ENCODE results near the gene SMAGP. TPM values are rescaled to one million over a fixed set of nuclear protein-coding genes. Genes with fewer than 3 reads are reported as not detected.
"Not testable (repeated sequence)": the region's sequence is repeated elsewhere in the genome, so short reads cannot be mapped to it uniquely, and the experiment has no call there.

The SMAGP gene
- total RNA-seq, 4 donors from 2014 or later, result 1.7 to 3.5 (median 2.5) TPM

DNA sequence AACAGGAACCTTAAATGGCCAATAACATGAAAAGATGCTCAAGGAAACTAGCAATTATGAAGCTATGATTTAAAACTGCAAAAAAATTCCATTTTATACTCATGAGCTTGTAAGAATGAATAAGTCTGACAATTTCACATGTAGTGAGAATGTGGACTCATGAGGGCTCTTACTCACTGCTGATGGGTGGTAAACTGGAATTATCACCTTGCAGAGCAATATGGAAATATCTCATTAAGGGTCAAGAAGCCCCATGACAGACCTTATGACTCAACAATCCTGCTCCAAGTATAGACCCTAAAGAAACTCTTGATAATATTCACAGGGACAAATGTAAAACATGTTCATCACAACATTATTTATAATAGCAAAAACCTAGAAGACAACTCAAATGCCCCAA, 23.5 kb upstream of the SMAGP start:
- Histone ChIP-seq H3K27me3 (no peaks in the 10 kb centered on the region), H3K36me3 (no peaks in the 10 kb centered on the region), H3K4me1 (no peaks in the 10 kb centered on the region), H3K4me3 (no peak overlapping the region), H3K9me3 (no peaks in the 10 kb centered on the region), H3K27ac (no peak overlapping the region)
- no peak for TF ChIP-seq POLR2A (IDR thresholded peaks at IDR 0.05)
- TF ChIP-seq, protein P1, sequence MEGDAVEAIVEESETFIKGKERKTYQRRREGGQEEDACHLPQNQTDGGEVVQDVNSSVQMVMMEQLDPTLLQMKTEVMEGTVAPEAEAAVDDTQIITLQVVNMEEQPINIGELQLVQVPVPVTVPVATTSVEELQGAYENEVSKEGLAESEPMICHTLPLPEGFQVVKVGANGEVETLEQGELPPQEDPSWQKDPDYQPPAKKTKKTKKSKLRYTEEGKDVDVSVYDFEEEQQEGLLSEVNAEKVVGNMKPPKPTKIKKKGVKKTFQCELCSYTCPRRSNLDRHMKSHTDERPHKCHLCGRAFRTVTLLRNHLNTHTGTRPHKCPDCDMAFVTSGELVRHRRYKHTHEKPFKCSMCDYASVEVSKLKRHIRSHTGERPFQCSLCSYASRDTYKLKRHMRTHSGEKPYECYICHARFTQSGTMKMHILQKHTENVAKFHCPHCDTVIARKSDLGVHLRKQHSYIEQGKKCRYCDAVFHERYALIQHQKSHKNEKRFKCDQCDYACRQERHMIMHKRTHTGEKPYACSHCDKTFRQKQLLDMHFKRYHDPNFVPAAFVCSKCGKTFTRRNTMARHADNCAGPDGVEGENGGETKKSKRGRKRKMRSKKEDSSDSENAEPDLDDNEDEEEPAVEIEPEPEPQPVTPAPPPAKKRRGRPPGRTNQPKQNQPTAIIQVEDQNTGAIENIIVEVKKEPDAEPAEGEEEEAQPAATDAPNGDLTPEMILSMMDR (IDR thresholded peaks at IDR 0.05 in 4 of 5, conservative IDR thresholded peaks at IDR 0.05 in 1 of 5), result no peak
- in situ Hi-C loops (cut with MboI; ENCODE audit: low sequenced_read_pairs in 4 of 4), result no loop called here
- DNase-seq (no peak), ATAC-seq (no peak)
- intact Hi-C loops (cut with DNase I; ENCODE audit: low total_unique reads), result no loop called here

GRCh38 chr12:51291603-51292513, 21.6 kb upstream of the SMAGP start:
- H3K36me3 ChIP-seq; H3K27me3 ChIP-seq; H3K4me1 ChIP-seq; H3K9me3 ChIP-seq; H3K27ac ChIP-seq; H3K4me3 ChIP-seq; in situ Hi-C loops (cut with MboI; ENCODE audit: low sequenced_read_pairs in 4 of 4); ATAC-seq; intact Hi-C loops (cut with DNase I; ENCODE audit: low total_unique reads): not testable (repeated sequence)
- DNase-seq, result peak in 1 of 2 donors; percentile 31

DNA sequence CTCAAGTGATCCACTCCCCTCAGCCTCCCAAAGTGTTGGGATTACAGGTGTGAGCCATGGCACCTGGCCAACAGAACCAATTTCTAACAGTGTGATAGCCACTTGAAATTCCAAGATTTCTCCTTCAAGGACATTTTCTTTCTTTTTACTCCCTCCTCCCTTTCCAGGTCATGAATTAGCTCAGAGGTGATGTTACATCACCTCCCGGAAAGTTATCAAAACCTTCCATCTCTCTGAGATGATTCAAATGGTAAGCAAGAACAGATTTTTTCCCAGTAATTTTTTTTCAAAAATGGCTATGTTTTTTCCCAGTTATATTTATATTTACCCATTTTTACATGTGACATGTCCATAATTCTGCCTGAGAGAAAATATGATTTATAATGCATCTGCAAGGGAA, 15.6 kb upstream of the SMAGP start:
- H3K4me3 ChIP-seq, result no peak overlapping the region
- no peaks in the 10 kb centered on the region for H3K4me1 ChIP-seq
- in situ Hi-C loops (cut with MboI; ENCODE audit: low sequenced_read_pairs in 4 of 4) (no loop called here), intact Hi-C loops (cut with DNase I; ENCODE audit: low total_unique reads) (no loop called here)
- H3K9me3 ChIP-seq, result no peaks in the 10 kb centered on the region
- ATAC-seq, result no peak
- TF ChIP-seq, protein P1 (IDR thresholded peaks at IDR 0.05 in 4 of 5, conservative IDR thresholded peaks at IDR 0.05 in 1 of 5), result no peak
- no peak for TF ChIP-seq POLR2A (IDR thresholded peaks at IDR 0.05)
- H3K27me3 ChIP-seq, result no peaks in the 10 kb centered on the region
- H3K36me3 ChIP-seq, result no peaks in the 10 kb centered on the region
- DNase-seq, result no peak
- H3K27ac ChIP-seq, result no peak overlapping the region

DNA sequence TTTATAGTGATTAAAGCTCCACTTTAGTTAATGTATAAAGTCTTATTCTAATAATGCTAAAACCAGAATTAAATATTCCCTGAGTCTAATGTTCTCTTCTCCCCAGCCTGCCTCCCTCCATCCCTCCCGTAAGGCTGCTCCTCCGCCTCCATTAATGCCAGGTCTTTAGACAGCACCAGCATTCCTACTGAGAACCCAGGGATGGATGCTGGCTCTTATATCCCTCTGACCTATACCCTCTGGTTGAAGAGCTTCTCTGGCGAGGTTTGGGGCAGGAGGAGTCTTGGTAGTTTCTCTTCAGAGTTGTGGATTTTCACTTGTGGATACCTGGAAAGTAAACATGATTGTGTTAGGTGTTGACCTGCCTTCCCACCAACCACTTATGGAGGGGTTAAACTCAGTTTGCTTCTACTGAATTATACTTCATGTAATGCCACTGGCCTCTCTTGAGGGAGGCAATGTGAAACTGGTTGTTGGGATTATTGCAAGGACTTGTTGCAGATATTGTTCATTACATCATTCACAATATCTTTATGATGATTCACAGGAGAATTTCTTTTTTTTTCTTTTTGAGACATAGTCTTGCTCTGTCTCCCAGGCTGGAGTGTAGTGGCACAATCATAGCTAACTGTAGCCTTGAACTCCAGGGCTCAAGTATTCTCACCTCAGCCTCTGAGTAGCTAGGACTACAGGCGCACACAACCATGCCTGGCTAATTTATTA, 11.1 kb upstream of the SMAGP start:
- H3K27ac ChIP-seq, result no peak overlapping the region
- H3K4me1 ChIP-seq, result no peaks in the 10 kb centered on the region
- no peaks in the 10 kb centered on the region for H3K36me3 ChIP-seq
- ATAC-seq (no peak), DNase-seq (no peak)
- H3K27me3 ChIP-seq, result no peaks in the 10 kb centered on the region
- in situ Hi-C loops (cut with MboI; ENCODE audit: low sequenced_read_pairs in 4 of 4) (no loop called here), intact Hi-C loops (cut with DNase I; ENCODE audit: low total_unique reads) (no loop called here)
- no peaks in the 10 kb centered on the region for H3K9me3 ChIP-seq
- no peak overlapping the region for H3K4me3 ChIP-seq
- TF ChIP-seq, protein P1 (IDR thresholded peaks at IDR 0.05 in 4 of 5, conservative IDR thresholded peaks at IDR 0.05 in 1 of 5), result no peak
- TF ChIP-seq POLR2A (IDR thresholded peaks at IDR 0.05), result no peak

- H3K27ac ChIP-seq, result no peak overlapping the region
- intact Hi-C loops (cut with DNase I; ENCODE audit: low total_unique reads), result no loop called here
- peaks cover 0 to 6% of the 10 kb centered on the region in 2 donors for H3K4me1 ChIP-seq
- peaks cover 8 to 30% (median 15%) of the 10 kb centered on the region in 3 donors for H3K27me3 ChIP-seq
- ATAC-seq (no peak), DNase-seq (no peak)
- H3K9me3 ChIP-seq, result no peaks in the 10 kb centered on the region
- TF ChIP-seq POLR2A (IDR thresholded peaks at IDR 0.05), result no peak
- TF ChIP-seq, protein P1 (IDR thresholded peaks at IDR 0.05 in 4 of 5, conservative IDR thresholded peaks at IDR 0.05 in 1 of 5), result no peak
- H3K4me3 ChIP-seq, result no peak overlapping the region
- in situ Hi-C loops (cut with MboI; ENCODE audit: low sequenced_read_pairs in 4 of 4), result no loop called here
- H3K36me3 ChIP-seq, result no peaks in the 10 kb centered on the region
These were observed 4.9 kb upstream of the SMAGP start for GRCh38 chr12:51275088-51275487.

DNA sequence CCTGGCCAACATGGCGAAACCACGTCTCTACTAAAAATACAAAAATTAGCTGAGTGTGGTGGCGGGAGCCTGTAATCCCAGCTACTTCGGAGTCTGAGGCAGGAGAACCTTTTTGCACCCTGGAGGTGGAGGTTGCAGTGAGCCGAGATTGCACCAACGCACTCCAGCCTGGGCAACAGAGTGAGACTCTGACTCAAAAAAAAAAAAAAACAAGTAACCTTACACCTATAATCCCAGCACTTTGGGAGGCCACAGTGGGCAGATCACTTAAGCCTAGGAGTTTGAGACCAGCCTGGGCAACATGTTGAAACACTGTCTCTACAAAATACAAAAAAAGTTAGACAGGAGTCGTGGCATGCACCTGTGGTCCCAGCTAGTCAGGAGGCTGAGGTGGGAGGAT, 2.6 kb upstream of the SMAGP start:
- H3K4me3 ChIP-seq; DNase-seq; intact Hi-C loops (cut with DNase I; ENCODE audit: low total_unique reads); H3K36me3 ChIP-seq; ATAC-seq; H3K27ac ChIP-seq; H3K9me3 ChIP-seq; H3K4me1 ChIP-seq: not testable (repeated sequence)
- in situ Hi-C loops (cut with MboI; ENCODE audit: low sequenced_read_pairs in 4 of 4), result loop anchor here in 1 of 4 donors (25.0 kb wide), 1 partner anchor 264 kb away; no protein-coding TSS in a partner anchor
- peaks cover 8 to 30% (median 15%) of the 10 kb centered on the region in 3 donors for H3K27me3 ChIP-seq

All from gastrocnemius medialis (tissue), 4 donors.